SK-N-SH treated with all-trans-retinoic acid at 6 μM for 48 hours (cell line): ENCODE measurements around the gene KRTAP4-3.

Experiments used
- GLIS3 ChIP-seq: fragments of 250-450 bp; sonication (Bioruptor Pico); IDR thresholded peaks from 2 replicates; pipeline ENCODE4 v1.5.0; 2020; ENCODE audit warnings: mild to moderate bottlenecking, moderate library complexity
- PATZ1 ChIP-seq: fragments of 250-450 bp; sonication (Bioruptor Pico); IDR thresholded peaks from 2 replicates; pipeline ENCODE4 v1.8.0; 2020; ENCODE audit warnings: mild to moderate bottlenecking, moderate library complexity, borderline replicate concordance
- TCF4 ChIP-seq: fragments of 250-450 bp; sonication (Bioruptor Pico); IDR thresholded peaks from 2 replicates; pipeline ENCODE4 v1.8.0; 2021; ENCODE audit warnings: mild to moderate bottlenecking, moderate library complexity, borderline replicate concordance
- ZFP3 ChIP-seq: fragments of 250-450 bp; sonication (Bioruptor Pico); IDR thresholded peaks from 2 replicates; pipeline ENCODE4 v1.5.0; 2020; ENCODE audit warnings: mild to moderate bottlenecking, moderate library complexity
- ZNF70 ChIP-seq: fragments of 450-650 bp; formaldehyde crosslinking; IDR thresholded peaks from 2 replicates; pipeline ENCODE4 v1.5.0; 2020; ENCODE audit warnings: mild to moderate bottlenecking, moderate library complexity

GRCh38 chr17:41160648-41161047 is 7.4 kb downstream of the KRTAP4-3 start, which contains the start of gene KRTAP4-4:
- TF ChIP-seq PATZ1 = no peak
- no peak for TF ChIP-seq ZNF70 (CRISPR knock-in tag)
- no peak for TF ChIP-seq ZFP3 (CRISPR knock-in tag)
- no peak for TF ChIP-seq TCF4 (CRISPR knock-in tag)
- TF ChIP-seq GLIS3 (CRISPR knock-in tag) = no peak
